ENCODE results near the gene SPRR5. TPM values are rescaled to one million over a fixed set of nuclear protein-coding genes. Genes with fewer than 3 reads are reported as not detected.

Gene SPRR5
- total and polyA plus RNA-seq, 2 of the 4 experiments (the other 2 are of a cell fraction), result not detected

DNA sequence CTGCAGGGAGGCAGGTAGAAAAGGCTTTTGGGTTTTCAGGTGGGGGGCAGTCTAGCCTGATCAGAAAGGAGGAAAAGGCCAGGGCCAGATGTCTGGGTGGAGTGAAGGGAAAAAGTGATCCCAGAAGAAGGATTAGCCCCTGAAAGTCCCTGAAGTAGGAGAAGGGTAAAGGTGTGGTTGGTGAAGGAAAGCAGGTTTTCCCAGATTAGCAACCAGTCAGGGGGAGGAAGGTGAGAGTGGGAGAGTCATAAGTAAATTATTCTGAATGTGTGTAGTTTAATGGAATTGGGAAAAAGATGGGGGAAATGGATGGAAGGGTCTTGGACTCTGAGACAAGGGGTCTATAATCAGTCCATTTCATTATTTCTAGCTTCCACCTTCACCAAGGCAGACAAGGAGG is 36.2 kb downstream of the SPRR5 start:
- POLR2A ChIA-PET (ENCODE audit: unreplicated experiment), result no interaction called here
- Histone ChIP-seq H3K27me3 (ENCODE audit: control insufficient read depth, insufficient read depth, low read length) (no peaks in the 10 kb centered on the region), H4K20me1 (ENCODE audit: insufficient read depth, low read length) (no peaks in the 10 kb centered on the region), H2BK120ac (ENCODE audit: low read depth, low read length) (no peak overlapping the region), H4K91ac (ENCODE audit: insufficient read depth, low read depth, low read length) (no peak overlapping the region), H2AFZ (replicated peaks; ENCODE audit: low read length, poor library complexity) (no peak overlapping the region), H3K18ac (ENCODE audit: low read depth, low read length) (no peak overlapping the region), H3K79me1 (ENCODE audit: low read depth in 1 of 2, low read length in 2 of 2) (no peaks in the 10 kb centered on the region), H3K27ac (ENCODE audit: insufficient read depth, low read length) (no peak overlapping the region), H2AK9ac (replicated peaks; ENCODE audit: low read depth, low read length, poor library complexity) (no peak overlapping the region), H3K9ac (ENCODE audit: low read depth, low read length) (no peak overlapping the region), H2BK15ac (ENCODE audit: low read depth, low read length) (no peak overlapping the region), H3K9me1 (ENCODE audit: insufficient read depth, low read length) (no peaks in the 10 kb centered on the region), H2BK5ac (ENCODE audit: low read depth, low read length, poor library complexity, severe bottlenecking) (no peak overlapping the region), H4K5ac (ENCODE audit: low read depth, low read length) (no peak overlapping the region), H3K36me3 (ENCODE audit: control insufficient read depth, insufficient read depth, low read length) (no peaks in the 10 kb centered on the region), H3K56ac (ENCODE audit: extremely low read depth, insufficient read depth, low read length) (no peak overlapping the region), H3K23ac (ENCODE audit: low read depth, low read length) (no peak overlapping the region), H3K14ac (replicated peaks; ENCODE audit: low read depth, low read length) (no peak overlapping the region), H2BK20ac (ENCODE audit: low read depth, low read length) (no peak overlapping the region), H3K4ac (ENCODE audit: low read depth, low read length) (no peak overlapping the region), H3K9me3 (ENCODE audit: control insufficient read depth, insufficient read depth, low read length) (no peaks in the 10 kb centered on the region), H3K4me2 (ENCODE audit: low read depth, low read length) (no peak overlapping the region), H3K4me1 (ENCODE audit: control insufficient read depth, insufficient read depth, low read length) (no peaks in the 10 kb centered on the region), H4K8ac (ENCODE audit: low read depth in 2 of 2, low read length in 2 of 2) (no peak overlapping the region), H3K4me3 (ENCODE audit: insufficient read depth, low read depth, low read length) (no peak overlapping the region), H2AK5ac (ENCODE audit: low read depth, low read length) (no peak overlapping the region)
- dilution Hi-C loops (cut with HindIII; ENCODE audit: low sequenced_read_pairs, unreplicated experiment), result no loop called here
- intact Hi-C loops (cut with micrococcal nuclease), result no loop called here
- CTCF ChIA-PET, result interaction anchor here (0.6 kb wide), 1 partner anchor 12 kb away, joined by 3 read pairs; no protein-coding TSS in a partner anchor
- no peak for ATAC-seq (ENCODE audit: low read depth)
- in situ Hi-C loops (cut with MboI; ENCODE audit: low sequenced_read_pairs), result no loop called here
- no TSS peak for BruUV-seq (replicated peaks)
- DNase-seq, result no peak
- TF ChIP-seq MAZ (IDR thresholded peaks at IDR 0.05; ENCODE audit: borderline replicate concordance, low read depth, low read length) (no peak), MAFK (IDR thresholded peaks at IDR 0.05; ENCODE audit: low read depth, low read length) (no peak), POLR2A (IDR thresholded peaks at IDR 0.05; ENCODE audit: low read depth, low read length) (no peak), RAD21 (IDR thresholded peaks at IDR 0.05; ENCODE audit: low read length) (no peak), RFX5 (IDR thresholded peaks at IDR 0.05; ENCODE audit: low read depth, low read length) (no peak), CHD1 (IDR thresholded peaks at IDR 0.05; ENCODE audit: low read depth, low read length) (no peak), CEBPB (IDR thresholded peaks at IDR 0.05; ENCODE audit: low read depth, low read length) (no peak), FOS (IDR thresholded peaks at IDR 0.05; ENCODE audit: low read depth, low read length) (no peak), ELK1 (IDR thresholded peaks at IDR 0.05; ENCODE audit: borderline replicate concordance, low read depth, low read length) (no peak), USF2 (IDR thresholded peaks at IDR 0.05; ENCODE audit: low read depth, low read length) (no peak), NFE2L2 (IDR thresholded peaks at IDR 0.05; ENCODE audit: low read depth, low read length) (no peak), RCOR1 (IDR thresholded peaks at IDR 0.05; ENCODE audit: insufficient replicate concordance, low read length) (no peak), MXI1 (IDR thresholded peaks at IDR 0.05; ENCODE audit: borderline replicate concordance, low read depth, low read length) (no peak), SMC3 (IDR thresholded peaks at IDR 0.05; ENCODE audit: low read depth, low read length) (no peak)
- TF ChIP-seq, protein P1, sequence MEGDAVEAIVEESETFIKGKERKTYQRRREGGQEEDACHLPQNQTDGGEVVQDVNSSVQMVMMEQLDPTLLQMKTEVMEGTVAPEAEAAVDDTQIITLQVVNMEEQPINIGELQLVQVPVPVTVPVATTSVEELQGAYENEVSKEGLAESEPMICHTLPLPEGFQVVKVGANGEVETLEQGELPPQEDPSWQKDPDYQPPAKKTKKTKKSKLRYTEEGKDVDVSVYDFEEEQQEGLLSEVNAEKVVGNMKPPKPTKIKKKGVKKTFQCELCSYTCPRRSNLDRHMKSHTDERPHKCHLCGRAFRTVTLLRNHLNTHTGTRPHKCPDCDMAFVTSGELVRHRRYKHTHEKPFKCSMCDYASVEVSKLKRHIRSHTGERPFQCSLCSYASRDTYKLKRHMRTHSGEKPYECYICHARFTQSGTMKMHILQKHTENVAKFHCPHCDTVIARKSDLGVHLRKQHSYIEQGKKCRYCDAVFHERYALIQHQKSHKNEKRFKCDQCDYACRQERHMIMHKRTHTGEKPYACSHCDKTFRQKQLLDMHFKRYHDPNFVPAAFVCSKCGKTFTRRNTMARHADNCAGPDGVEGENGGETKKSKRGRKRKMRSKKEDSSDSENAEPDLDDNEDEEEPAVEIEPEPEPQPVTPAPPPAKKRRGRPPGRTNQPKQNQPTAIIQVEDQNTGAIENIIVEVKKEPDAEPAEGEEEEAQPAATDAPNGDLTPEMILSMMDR (conservative IDR thresholded peaks at IDR 0.05; ENCODE audit: low read depth, low read length), result no peak

Measured in IMR-90 (cell line).